ENCODE measurements around the gene OR2M2. TPM values are rescaled to one million over a fixed set of nuclear protein-coding genes. Genes with fewer than 3 reads are reported as not detected.

Gene OR2M2
- total and polyA plus RNA-seq, 2 of the 8 experiments (the other 6 are each of a cell fraction or from before 2014, with no cell fraction given), result not detected

- no peak for TF ChIP-seq CHD7 (IDR thresholded peaks at IDR 0.05; ENCODE audit: insufficient replicate concordance, low read length)
- no peak for TF ChIP-seq CTCF (IDR thresholded peaks at IDR 0.05; ENCODE audit: control extremely low read depth in 1 of 3, insufficient read depth in 1 of 3, low read depth in 1 of 3, low read length in 3 of 3)
These were observed 9.4 kb upstream of the OR2M2 start (continued) for GRCh38 chr1:248165186-248165585.
